DMS53 treated with DMSO at 0.1 percent for 48 hours (cell line): Measurements from ENCODE around the gene BCAM.
"Not testable (repeated sequence)": the region's sequence is repeated elsewhere in the genome, so short reads cannot be mapped to it uniquely, and the experiment has no call there.

Experiments used
- DNase-seq: peaks from one replicate; lab custom pipeline; 2025; ENCODE audit not compliant: unreplicated experiment; lab: John Stamatoyannopoulos, UW

BCAM gene

DNA sequence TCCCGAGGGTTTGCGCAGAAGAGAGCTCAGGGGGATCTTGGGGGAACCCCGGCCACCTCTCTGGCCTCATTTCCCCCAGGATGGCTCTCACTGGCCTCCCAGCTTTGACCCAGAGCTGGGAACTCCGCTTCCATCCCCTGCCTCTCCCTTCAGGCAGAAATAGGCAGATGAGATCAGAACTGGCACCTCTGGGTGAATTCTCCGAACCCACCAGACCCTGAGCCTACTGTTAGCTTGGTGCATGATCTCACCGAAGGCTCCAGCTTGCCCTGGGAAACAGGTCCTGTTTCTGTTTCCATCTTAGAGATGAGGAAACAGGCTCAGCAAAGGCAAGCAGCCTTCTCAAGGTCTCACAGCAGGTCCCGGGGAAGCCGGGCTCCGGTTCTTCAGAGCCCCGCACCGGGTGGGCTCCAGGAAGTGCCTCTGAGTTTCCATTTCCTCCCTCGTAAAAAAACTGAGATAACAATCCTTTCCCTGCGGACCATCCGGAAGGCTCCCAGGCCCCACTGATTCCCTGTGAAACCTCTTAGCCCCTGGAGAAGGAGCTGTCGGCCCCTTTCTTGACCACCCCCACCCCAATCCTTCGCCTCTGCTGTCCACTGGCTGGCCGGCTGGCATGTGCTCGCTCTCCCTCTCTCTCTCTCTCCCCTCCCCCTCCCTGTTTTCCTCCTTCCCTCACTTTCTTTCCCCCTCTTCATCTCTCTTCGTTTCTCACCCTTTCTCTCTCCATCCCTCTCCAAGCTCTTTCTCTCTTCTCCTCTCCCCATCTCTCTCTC lies 39.3 kb downstream of the BCAM start:
- DNase-seq = no peak

DNA sequence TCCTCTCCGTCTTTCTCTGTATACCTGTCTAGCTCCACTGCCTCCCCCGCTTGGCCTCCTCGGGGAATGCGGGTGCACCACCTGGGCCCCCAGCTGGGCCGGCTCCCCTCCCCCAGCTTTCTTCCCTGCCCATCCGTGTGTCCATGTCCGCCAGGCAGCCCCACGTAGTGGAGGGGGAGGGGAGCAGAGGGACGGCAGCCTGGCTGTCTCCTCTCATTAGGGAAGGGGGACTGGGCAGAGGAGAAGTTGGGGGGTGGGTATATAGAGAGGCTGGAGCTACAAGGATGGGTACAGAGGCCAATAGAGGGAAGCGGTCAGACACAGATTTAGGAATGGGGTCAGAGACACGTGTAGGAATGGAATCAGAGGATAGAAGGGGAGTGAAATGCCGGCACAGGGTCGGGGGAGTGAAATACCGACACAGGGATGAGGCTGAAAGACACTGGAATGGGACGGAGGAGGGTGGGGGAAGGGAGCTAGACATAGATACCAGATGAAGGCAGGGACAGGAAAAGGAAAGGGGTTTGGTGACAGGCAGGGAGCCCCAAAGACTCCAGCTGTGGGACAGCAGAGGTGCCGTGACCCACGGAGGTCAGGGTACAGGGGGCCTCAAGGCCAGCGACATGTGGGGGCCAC lies 40.0 kb downstream of the BCAM start:
- no peak for DNase-seq

DNA sequence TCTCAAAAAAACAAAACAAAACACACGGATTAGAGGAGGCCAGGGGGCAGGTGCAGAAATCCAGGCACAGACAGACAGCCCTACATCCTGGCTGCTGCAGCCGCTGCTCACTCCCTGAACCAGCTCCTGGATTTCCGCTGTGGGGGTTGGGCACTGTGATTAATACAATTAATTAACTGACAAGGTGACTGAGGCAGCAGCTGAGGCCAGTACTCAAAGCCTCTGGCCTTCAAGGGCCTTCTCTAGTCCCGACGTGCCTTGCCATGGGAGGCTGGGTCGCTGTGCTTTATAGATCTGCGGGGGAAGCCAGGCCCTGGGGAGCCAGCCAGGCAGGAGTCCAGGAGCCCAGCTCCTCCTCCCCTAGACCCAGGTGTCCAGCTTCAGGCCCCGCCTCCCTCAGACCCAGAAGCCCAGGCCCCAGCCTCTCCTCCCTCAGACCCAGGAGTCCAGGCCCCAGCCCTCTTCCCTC lies 41.8 kb downstream of the BCAM start:
- DNase-seq = no peak

DNA sequence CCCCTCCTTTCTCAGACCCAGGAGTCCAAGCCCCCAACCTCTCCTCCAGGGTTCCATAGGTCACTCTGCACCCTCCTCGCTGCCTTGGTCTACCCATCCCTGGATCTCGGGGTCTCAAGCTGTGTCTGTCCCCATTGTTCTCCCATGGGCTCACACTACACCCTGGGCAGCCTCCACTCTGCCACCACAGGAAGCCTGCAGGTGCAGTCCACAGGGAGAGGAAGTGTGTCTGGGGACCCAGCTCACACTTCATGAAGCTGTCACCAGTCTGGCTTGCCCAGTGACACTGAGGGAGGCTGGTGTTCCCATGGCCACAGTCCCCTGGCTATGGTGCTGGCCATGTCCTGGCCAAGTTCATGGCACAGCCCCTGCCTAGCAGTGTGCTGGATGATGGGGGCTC lies 42.5 kb downstream of the BCAM start:
- DNase-seq = no peak

DNA sequence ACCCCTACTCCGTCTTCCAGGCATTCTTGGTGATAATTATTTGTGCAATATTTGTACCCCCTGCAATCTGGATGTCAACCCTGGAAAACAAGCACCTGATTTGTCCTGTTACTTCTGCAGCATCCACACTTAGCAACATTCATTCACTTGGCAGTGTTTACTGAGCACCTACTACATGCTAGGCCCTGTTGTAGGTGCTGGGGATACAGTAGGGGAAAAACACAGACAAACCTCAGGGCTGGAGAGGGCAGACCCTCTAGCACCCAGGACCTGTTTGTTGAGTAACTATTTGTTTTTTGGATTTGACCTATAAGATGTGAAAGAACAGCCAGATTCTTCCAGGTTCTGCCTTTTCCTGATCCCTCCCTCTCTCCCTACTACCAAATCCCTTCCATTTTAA lies 46.7 kb downstream of the BCAM start:
- no peak for DNase-seq

DNA sequence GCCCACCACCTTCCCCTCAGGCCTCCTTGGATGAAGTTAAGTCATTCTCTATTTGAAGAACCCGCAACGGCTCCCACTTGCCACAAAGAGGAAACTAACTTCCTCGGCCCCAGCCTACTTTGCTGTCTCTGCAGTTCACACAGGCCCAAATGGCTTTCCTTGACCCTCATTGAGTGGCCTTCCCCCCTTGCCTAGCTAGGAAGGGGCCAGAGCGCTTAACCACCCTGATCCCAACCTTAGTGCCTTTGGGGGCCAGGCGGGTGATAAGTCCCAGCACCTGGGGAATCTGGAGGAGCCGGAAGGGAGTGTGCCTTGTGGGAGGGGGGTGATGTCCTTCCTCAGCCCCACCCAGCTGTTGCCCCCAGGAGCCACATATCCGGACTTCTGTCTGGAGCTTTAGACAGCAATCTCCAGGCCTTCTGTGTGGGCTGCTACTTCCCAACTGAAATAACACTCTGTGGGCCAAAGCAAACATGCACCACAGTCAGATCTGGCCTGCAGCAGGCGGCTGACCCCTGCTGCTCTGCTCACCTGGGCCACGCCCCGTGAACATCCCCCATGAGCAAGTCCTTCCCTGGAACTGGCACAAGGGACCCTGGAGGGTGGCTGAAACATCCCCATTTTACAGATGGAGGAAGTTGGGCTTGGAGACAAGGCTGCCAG lies 47.6 kb downstream of the BCAM start:
- DNase-seq = no peak

- no peak for DNase-seq
Measured at GRCh38 chr19:44857837-44858236, 48.9 kb downstream of the BCAM start.

DNA sequence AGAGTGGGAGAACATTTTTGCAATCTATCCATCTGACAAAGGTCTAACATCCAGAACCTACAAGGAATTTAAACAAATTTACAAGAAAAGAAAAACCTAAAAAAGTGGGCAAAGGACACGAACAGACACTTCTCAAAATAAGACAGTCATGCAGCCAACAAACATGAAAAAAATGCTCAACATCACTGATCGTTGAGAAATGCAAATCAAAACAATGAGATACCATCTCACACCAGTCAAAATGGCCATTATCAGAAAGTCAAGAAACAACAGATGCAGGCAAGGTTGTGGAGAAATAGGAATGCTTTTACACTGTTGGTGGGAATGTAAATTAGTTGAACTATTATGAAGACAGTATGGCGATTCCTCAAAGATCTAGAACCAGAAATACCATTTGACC lies 52.7 kb downstream of the BCAM start:
- not testable (repeated sequence) for DNase-seq

- no peak for DNase-seq
Measured at GRCh38 chr19:44863990-44864389, 55.1 kb downstream of the BCAM start.

GRCh38 chr19:44865196-44865767 lies 56.4 kb downstream of the BCAM start:
- DNase-seq = no peak

DNA sequence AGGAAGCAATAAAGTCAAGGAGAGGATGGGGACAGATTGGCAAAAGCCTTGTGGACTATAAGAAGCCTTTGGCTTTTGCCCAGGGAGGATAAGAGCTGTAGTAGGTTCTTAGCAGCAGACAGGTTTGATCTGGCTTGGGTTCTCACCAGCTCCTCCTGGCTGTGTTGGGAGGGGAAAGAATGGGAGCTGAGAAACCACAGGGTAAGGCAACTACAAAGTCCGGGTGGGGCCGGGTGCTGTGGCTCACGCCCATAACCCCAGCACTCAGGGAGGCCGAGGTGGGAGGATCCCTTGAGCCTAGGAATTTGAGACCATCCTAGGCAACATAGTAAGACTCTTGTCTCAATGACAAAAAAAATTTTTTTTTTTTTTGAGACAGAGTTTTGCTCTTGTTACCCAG lies 57.8 kb downstream of the BCAM start:
- no peak for DNase-seq

DNA sequence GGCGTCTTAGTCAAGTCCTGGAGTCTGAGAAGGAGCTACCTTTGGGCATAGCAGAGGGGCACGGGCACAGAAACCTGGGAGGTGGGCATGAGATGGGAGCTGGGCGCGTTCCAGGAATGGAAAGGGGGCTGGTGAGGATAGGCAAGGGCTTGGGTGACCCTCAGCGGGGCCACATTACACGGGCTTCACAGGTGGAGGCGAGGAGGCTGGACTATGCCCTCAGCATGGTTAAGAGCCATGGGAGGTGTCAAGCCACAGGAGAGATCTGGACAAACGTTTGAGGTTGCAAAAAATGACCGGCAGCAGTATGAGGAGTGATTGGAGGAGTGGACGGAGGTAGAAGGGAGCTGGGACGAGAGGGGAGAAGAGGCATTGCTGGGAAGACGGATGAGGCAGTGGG lies 58.7 kb downstream of the BCAM start:
- DNase-seq = no peak

DNA sequence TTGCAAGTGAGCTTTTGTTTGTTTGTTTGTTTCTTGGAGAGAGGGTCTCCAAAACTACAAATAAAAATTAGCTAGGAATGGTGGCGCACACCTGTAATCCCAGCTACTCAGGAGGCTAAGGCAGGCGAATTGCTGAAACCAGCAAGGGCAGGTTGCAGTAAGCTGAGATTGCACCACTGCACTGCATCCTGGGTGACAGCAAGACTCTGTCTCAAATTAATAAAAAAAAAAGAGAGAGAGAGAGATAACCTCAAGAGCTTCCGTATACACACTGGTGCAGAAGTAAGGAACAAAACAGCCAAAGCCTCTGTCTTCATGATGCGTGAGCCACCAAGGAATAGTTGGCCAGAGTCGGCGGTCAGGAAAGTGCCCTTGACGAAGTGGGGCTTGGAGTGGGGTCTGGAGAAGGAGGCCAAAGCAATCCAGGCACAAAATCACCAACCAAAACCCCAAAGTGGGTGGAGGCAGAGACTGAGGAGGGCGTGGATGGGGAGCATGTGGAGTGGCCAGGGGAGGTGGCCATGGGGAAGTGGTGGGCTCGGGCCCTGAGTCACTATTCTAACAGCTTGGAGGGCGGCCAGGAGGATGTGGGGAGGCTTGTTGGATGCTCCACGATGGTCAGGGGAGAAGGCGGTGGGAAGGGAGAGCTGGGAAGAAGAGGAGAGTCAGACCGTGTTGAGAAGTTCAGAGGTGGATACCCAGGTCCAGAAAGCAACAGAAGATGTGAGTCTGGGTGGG lies 61.0 kb downstream of the BCAM start:
- DNase-seq = no peak
